Measurements from ENCODE around the gene NDNF. TPM values are rescaled to one million over a fixed set of nuclear protein-coding genes. Genes with fewer than 3 reads are reported as not detected.

The NDNF gene
- total RNA-seq, 1 donor from 2014 or later = 0.46 TPM

DNA sequence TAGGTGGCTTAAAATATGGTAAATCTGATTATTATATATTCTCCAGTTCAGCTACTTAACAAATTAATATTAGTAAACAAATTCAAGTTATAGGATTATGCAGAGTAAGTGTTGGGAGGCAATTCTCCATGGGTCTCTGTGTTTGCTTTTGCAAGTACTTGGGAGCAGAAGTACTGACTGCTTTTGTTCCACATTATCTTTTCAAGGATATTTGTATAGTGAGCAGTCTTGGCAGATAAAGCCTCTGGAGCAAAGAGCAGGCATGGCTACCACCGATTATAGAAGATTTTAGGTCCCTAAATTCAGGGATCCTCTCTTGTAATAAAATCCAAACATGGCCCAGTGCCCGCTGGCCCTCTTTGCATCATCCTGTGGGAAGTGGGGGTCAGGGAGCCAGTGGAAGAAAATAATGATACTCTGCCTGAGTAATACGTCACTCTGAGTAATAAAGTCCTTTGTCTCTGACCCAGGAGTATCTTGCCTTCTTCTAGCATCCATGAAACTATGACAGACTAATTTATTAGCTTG is 23.2 kb downstream of the NDNF start:
- TF ChIP-seq, protein P1, sequence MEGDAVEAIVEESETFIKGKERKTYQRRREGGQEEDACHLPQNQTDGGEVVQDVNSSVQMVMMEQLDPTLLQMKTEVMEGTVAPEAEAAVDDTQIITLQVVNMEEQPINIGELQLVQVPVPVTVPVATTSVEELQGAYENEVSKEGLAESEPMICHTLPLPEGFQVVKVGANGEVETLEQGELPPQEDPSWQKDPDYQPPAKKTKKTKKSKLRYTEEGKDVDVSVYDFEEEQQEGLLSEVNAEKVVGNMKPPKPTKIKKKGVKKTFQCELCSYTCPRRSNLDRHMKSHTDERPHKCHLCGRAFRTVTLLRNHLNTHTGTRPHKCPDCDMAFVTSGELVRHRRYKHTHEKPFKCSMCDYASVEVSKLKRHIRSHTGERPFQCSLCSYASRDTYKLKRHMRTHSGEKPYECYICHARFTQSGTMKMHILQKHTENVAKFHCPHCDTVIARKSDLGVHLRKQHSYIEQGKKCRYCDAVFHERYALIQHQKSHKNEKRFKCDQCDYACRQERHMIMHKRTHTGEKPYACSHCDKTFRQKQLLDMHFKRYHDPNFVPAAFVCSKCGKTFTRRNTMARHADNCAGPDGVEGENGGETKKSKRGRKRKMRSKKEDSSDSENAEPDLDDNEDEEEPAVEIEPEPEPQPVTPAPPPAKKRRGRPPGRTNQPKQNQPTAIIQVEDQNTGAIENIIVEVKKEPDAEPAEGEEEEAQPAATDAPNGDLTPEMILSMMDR (conservative IDR thresholded peaks at IDR 0.05; ENCODE audit: low read depth, low read length) = no peak
- no peak for DNase-seq (ENCODE audit: low read depth)
- H3K4me3 ChIP-seq (ENCODE audit: low read depth, low read length) = no peak overlapping the region

DNA sequence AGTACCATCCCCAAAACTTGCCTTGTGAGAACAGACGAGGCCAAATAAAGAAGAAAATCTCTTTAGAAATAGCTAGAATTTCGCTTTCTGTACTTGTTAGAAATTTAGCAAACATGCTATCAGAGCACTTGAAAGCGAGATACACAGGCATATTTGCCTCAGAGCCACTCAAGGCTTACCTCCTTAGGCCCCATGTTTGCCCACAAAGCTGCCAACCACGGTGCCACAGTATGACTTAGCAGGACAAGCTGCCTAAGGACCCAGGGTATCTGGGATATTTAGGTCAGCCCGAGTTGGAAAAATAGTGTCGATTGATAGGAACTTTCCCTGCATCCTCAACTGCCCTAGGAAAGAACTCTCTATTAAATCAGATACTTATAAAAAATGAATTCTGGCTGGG is 24.2 kb downstream of the NDNF start:
- DNase-seq (ENCODE audit: low read depth) = no peak
- TF ChIP-seq, protein P1 (conservative IDR thresholded peaks at IDR 0.05; ENCODE audit: low read depth, low read length) = no peak
- H3K4me3 ChIP-seq (ENCODE audit: low read depth, low read length) = no peak overlapping the region

DNA sequence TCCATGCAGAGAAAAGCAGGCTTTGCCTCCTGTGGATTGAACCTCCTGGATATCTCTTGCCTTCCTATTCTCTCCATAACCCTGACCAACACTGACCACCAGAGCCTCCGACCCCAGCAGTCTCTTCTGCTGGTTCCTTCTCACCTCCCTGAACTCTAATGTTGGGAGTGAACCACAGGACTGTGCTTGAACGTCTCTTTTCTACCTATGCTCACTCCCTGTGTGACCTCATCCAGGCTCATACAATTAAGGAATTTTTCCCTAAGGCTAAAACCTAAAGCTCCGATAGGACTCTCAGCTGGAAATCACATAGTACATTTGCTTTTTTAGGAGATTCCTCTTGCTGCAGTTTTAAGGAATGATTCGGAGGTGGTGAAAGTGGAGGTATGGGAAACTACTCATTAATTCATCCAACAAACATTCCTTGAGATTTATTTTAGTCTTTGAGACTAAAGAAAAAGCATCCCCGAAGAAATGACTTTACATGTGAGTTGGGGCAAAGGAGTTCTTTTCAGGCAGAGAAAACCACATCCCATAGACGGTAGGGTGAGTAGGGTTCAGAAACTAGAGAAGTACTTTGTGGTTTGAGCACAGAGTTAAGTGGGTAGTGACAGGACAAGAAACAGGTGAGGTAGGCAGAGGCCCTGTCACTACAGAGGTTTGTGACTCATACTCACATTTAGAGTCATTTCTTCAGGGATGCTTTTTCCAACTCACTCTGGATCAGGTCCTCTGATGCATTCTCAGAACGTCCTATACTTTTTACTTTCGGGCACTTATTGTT is 30.8 kb downstream of the NDNF start:
- no peak for DNase-seq (ENCODE audit: low read depth)
- TF ChIP-seq, protein P1 (conservative IDR thresholded peaks at IDR 0.05; ENCODE audit: low read depth, low read length) = no peak
- no peak overlapping the region for H3K4me3 ChIP-seq (ENCODE audit: low read depth, low read length)

DNA sequence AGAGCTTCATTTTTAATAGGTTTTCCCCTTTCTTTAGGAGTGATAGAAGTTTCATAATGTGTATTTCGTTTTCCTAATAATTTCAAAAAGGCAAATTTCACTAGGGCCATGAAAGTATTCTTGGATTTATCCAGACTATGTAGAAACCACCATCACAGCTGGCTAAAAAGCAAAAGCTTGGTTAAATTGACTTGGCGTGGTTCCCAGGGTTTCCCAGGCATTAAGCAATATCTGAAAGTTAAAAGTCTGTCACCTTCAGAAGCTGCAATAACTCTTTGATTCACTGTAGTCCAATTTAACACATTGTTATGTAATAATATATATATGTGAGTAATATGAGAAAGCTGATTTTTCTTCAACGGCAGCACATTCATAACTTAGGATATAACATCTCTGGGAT is 38.3 kb downstream of the NDNF start:
- peak; percentile 18 for DNase-seq (ENCODE audit: low read depth)
- H3K4me3 ChIP-seq (ENCODE audit: low read depth, low read length) = no peak overlapping the region
- TF ChIP-seq, protein P1 (conservative IDR thresholded peaks at IDR 0.05; ENCODE audit: low read depth, low read length) = no peak

DNA sequence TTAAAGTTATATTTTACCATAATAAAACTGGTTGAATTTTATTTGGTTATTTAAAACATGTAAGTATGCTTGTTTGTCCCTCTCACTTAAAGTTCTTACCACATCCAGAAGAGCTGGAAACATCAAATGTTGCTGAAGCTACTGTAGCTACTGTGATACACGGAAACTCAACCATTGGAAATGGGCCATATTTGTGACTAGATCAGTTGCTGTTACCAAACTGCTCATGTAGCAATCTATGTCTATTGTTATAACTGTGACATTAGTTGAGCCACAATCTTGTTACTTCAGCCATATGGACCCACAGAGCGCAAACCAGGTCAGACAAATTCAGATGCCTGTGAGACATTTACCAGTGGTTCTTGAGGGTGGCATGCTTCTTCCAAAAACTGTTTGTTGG is 41.6 kb downstream of the NDNF start:
- no peak for DNase-seq (ENCODE audit: low read depth)
- H3K4me3 ChIP-seq (ENCODE audit: low read depth, low read length) = no peak overlapping the region
- TF ChIP-seq, protein P1 (conservative IDR thresholded peaks at IDR 0.05; ENCODE audit: low read depth, low read length) = no peak

DNA sequence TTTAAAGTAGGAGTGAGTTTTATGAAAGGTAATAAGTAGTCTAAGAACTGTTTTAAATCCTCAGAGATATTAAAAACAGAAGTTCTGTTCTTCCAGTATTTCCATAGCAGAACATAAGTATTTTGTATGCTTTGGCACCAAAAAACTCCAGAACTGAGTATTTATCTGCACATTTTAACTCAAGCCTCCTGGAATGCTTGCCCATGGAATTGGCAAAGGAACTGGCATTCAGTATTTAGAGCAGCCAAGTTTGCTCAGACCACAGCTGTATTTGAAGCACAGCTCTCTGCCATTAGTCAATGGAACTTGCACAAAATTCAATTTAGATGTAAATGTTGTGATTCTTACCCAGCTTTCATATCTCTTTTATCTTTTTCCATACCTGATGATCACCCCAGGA is 42.2 kb downstream of the NDNF start:
- H3K4me3 ChIP-seq (ENCODE audit: low read depth, low read length) = no peak overlapping the region
- DNase-seq (ENCODE audit: low read depth) = no peak
- TF ChIP-seq, protein P1 (conservative IDR thresholded peaks at IDR 0.05; ENCODE audit: low read depth, low read length) = no peak

DNA sequence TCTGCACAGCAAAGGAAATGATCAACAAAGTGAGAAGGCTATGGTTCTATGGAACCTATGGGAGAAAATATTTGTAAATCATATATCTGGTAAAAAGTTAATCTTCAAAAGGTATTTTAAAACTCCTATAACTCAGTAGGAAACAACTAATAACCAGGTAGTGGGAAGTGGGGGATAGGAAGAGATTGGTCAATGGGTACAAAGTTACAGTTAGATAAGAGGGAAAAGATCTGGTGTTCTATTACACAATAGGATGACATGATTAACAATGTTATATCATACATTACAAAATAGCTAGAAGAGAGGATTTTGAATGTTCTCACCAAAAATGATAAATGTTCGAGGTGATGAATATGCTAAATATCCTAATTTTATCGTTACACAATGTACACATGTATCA is 46.3 kb downstream of the NDNF start:
- no peak for DNase-seq (ENCODE audit: low read depth)
- TF ChIP-seq, protein P1 (conservative IDR thresholded peaks at IDR 0.05; ENCODE audit: low read depth, low read length) = no peak

More for the DNA sequence above, 46.3 kb downstream of the NDNF start:
- H3K4me3 ChIP-seq (ENCODE audit: low read depth, low read length) = no peak overlapping the region

Data from epithelial cell of proximal tubule (primary cell).